Activated CD8-positive, alpha-beta memory T cell treated with anti-CD3 and anti-CD28 coated beads, Interleukin-2, amount 50 U/mL, for 1 hour (primary cell): ENCODE results near the gene MOGAT3.

Source experiments
- DNase-seq: peaks from one replicate; pipeline ENCODE4 v3.0.0-alpha.2; 2020; ENCODE audit errors: extremely low read depth

The MOGAT3 gene

DNA sequence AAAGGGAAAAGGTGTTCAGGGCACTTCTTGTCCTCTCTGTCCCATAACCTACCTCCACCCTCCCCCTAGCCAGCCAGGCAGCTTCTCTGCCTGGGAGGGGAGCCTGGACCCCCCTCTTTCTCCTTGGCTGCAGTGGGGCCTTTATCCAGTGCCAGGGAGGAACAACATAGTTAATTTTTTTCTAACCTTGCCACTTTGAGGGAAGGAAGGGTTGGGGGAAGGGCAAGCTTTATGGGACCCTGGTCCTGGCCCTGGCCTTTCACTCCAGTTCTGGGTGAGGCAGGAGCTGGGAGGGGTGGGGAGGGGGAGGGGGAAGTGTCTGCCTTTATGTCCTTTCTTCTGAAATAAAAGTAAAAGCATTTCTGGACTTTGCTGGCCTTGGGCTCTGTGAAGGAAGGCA is 39.9 kb downstream of the MOGAT3 start:
- DNase-seq: no peak

DNA sequence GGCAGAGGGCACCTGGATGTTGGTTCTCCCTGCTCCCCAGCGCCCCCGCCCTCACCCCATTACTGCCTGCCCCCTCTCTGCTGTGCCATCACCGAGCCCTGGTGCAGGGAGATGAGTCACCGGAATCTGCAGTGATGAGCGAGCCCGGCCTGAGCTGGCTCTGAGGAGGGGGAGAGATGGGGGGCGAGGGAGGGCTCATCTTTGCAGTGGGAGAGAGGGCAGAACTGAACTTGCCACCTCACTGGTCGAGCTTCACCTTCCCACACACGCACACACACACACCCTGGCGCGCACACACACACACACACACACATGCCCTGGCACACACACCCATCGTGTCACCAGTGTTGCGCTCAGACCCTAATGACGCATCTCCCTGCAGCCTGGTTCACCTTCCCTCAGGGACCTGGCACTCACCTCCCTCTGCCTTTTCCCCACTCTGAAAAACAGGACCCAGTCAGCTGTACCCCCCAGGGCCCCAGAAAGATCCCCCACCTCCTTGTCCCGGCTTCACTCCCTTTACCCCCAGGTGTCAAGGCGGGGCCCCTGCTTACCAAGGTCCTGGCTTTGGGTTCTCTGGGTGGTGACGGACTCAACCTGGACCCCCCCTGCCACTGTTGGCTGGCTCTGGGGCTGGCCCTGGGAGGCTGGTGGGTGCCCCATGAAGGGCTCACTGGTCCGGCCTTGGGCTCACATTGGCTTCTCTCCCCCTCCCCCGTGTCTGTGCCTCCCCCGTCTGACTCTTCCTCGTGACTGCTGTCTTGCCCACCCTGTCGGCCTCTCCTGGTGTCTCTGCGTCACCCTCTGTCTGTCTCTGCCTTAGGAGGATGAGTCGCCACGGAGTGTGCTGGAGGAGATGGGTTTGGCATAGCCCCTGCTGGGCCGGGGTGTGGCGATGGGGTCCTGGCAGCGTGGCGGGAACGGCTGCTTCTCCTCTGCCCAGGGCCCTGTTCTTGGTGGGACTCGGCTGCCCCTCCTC is 40.9 kb downstream of the MOGAT3 start:
- no peak for DNase-seq

DNA sequence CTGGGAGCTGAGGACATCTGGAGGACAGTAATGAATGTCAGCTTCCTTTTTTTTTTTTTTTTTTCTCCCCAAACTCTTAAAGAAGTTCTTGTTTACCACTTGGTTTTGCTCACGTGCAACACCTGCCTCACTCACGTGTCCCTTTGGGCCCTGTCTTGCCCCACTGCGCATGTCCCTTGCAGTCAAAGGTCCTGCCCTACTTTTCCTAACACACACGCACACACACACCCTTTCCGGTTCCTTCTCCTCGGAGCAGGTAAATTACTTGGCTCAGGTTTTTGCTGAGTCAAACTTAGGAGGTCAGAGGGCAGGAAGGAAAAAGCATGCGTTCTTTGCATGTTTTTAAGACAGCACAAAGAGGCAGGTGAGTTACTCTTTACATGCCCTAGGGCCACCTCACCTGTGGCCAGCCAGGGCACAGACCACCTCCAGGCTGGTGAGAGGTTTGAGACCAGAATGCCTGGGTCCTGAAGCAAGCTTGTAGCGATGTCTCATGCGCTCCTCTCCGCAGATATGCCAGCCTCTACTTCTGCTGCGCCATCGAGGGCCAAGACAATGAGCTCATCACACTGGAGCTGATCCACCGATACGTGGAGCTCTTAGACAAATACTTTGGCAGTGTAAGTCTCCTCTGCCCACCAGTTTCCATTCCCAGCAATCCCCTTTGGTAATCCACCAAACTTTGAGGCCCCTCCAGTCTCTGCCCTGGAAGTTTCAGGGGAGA is 43.8 kb downstream of the MOGAT3 start:
- no peak for DNase-seq

DNA sequence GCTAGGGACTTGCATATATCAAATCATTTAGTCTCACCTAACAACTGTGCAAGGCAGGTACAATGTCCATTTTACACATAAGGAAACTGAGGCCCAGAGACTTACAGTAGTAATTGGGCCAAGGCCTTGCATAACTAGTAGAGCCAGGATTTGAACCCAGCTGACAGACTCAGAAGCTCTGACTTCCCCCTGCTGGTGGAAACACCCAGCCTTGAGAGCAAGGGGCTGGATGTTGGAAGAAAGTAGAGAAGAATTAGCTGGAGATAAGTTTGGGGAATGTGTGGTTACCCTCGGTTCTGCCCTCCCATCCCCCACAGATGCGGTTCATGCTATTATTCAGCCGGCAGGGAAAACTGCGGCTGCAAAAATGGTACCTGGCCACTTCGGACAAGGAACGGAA is 44.6 kb downstream of the MOGAT3 start:
- no peak for DNase-seq

DNA sequence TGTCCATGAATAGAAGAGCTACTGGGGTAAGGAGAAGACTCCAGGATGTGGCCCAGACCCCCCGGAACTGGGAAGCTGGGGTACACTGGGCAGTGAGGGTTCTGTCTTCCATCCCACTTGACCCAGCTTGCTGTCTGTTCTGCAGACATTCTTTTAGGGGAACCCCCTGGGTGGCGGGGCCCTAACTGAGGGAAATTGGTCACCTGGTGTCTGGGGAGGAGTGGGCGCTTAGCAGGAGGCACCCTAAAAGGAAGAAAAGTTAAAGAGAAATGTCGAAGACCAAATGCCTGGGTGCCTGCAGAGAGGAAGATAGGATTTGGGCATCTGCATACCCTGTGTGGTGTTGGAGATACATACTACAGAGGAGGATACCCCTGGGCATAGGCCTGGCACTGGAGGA is 45.5 kb downstream of the MOGAT3 start:
- no peak for DNase-seq

DNA sequence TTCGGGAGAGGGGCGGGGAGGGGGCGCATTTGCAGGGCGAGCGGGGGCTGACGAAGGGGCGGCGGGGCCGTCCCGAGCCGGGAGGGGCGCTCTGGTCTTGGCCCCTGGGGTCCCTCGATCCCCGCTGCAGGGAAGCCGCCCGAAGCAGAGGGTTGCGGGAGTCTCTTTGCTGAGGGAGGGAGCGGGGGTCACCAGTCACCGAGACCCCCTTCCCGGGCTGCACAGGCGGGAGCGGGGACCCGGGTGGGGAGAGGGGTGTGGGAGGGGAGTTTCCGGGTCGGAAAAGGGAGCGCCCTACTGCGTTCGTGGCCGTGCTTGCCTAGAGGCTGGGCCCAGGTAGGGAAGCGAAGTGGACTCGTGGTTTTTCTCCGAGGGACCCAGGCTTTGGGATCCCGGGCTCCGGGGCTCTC is 46.1 kb downstream of the MOGAT3 start:
- DNase-seq: no peak

DNA sequence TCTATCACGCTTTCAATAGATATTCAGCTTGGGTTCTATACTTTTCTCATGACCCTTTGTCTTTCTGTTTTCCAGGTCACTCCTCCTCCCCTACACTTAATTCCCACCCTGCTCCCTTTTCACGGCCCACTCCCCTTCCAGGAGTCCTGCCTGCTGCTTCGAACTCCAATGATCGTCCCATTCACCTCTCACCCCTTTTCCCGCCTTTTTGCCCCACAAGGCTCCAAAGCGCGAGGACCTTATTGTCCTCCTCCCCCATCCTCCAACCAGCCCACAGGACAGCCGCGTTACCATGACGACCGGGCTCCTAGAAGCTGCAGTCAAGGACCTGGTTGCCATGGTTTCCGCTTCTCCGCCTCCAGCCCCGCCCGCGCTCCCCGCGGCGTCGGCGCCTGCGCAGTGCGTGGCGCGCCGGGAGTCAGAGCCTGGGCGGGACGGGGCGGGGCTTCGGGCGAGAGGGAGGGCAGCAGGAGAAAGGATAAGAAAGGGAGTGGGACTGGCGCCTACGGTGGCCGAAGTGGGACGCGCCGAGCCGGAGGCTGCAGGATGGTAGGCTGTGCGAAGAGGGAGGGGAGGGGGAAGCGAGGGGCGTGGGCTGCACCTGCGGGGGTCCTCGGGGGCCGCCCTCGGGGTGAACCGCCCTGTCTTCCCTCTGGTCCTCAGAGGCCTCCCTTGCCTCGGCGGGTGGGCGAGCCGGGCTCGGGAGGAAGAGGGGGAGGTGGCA is 46.7 kb downstream of the MOGAT3 start, which contains the start of gene AP1S1:
Gene AP1S1 (plus strand): TSS at position 508 of the 724 bp plus-strand sequence. CDS start 39 bp downstream, at position 547.
- DNase-seq: peak; percentile 91

DNA sequence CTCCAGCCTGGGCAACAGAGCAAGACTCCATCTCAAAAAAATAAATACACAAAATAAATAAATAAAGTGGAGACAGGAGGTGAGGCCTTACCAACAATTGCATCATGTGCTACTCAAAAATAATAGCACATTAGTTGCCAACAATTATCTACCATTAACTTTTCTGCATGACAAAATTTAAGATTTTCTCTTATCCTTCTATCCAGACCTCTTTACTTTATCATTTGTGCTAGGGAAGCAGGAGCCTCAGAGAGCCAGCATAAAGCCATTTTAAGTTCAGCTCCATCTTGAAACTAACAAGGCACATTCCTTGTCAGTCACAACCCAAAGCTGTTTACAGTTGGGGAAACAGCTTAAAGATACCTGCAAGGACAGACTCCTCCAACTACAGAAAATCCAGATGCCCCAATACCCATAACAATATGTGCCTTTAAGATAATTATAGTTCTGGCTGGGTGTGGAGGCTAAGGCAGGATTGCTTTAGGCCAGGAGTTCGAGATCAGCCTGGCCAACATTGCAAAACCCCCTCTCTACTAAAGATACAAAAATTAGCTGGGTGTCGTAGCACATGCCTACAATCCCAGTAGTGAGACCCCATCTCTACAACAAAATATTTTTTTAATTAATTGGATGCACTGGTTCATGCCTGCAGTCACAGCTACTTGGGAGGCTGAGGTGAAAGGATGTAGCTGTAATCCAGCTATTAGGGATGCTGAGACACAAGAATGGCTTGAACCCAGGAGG is 48.8 kb downstream of the MOGAT3 start:
- no peak for DNase-seq
